PC-3 (cell line): Measurements from ENCODE around the gene CCDC69. TPM values are rescaled to one million over a fixed set of nuclear protein-coding genes. Genes with fewer than 3 reads are reported as not detected.

Source experiments
- ATAC-seq: fragments of 200-7000 bp; cut with Tn5 transposase; 2 replicates; pipeline ENCODE4 v1.9.1; 2020; ENCODE audit warnings: mild to moderate bottlenecking, moderate library complexity
- BruUV-seq: library from RNA; stranded (reverse); fragments of 400-500 nt; replicated peaks from 2 replicates; lab custom pipeline; 2021; lab: Mats Ljungman, UMichigan
- CTCF ChIA-PET: fragments of 300-600 bp; sonication (Branson Sonifier 250); formaldehyde crosslinking; loops from one replicate; lab custom pipeline; 2022; ENCODE audit warnings: antibody characterized with exemption; lab: Charles Lee
- POLR2A ChIA-PET: fragments of 300-600 bp; sonication (Branson Sonifier 250); formaldehyde crosslinking; loops from one replicate; lab custom pipeline; 2022; ENCODE audit warnings: antibody characterized with exemption; ENCODE audit not compliant: unreplicated experiment; lab: Charles Lee
- DNase-seq: peaks from one replicate; pipeline ENCODE4 v3.0.0-alpha.2; 2015
- H2AFZ ChIP-seq: fragments of 300-600 bp; sonication (generic); 2 replicates; pipeline ENCODE4 v1.6.0; 2016; ENCODE audit warnings: antibody characterized with exemption, low read length
- H3F3A ChIP-seq: fragments of 300-600 bp; sonication (generic); one replicate; pipeline ENCODE4 v1.6.0; 2017; ENCODE audit warnings: antibody characterized with exemption, low read length, control low read depth, mild to moderate bottlenecking; ENCODE audit not compliant: unreplicated experiment
- H3K27ac ChIP-seq: fragments of 300-600 bp; sonication (generic); 2 replicates; pipeline ENCODE4 v1.5.1; 2016; ENCODE audit warnings: mild to moderate bottlenecking, low read length
- H3K27me3 ChIP-seq: fragments of 300-600 bp; sonication (generic); 2 replicates; pipeline ENCODE4 v1.6.1; 2016; ENCODE audit warnings: low read length, mixed read lengths
- H3K36me3 ChIP-seq: fragments of 300-600 bp; sonication (generic); 2 replicates; pipeline ENCODE4 v1.6.1; 2016; ENCODE audit warnings: low read depth, mixed run types, low read length, mixed read lengths
- H3K4me1 ChIP-seq: fragments of 300-600 bp; sonication (generic); 2 replicates; pipeline ENCODE4 v1.5.1; 2016; ENCODE audit warnings: low read length; ENCODE audit not compliant: insufficient read depth
- H3K4me2 ChIP-seq: fragments of 300-600 bp; sonication (generic); 2 replicates; pipeline ENCODE4 v1.6.0; 2016; ENCODE audit warnings: low read length
- H3K4me3 ChIP-seq: fragments of 300-600 bp; sonication (generic); 2 replicates; pipeline ENCODE4 v1.5.1; 2016; ENCODE audit warnings: mild to moderate bottlenecking, low read length, mixed read lengths
- H3K79me2 ChIP-seq: fragments of 300-600 bp; sonication (generic); 2 replicates; pipeline ENCODE4 v1.6.1; 2017; ENCODE audit warnings: low read length, mixed read lengths
- H3K9ac ChIP-seq: fragments of 300-600 bp; sonication (generic); 2 replicates; pipeline ENCODE4 v1.6.0; 2016; ENCODE audit warnings: mild to moderate bottlenecking, low read length
- H3K9me2 ChIP-seq: fragments of 300-600 bp; sonication (generic); replicated peaks from 2 replicates; pipeline ENCODE4 v1.6.1; 2016; ENCODE audit warnings: mixed run types, low read length, mixed read lengths
- H3K9me3 ChIP-seq: fragments of 300-600 bp; sonication (generic); 2 replicates; pipeline ENCODE4 v1.6.1; 2016; ENCODE audit warnings: low read length, mixed read lengths
- H4K20me1 ChIP-seq: fragments of 300-600 bp; sonication (generic); 2 replicates; pipeline ENCODE4 v1.6.1; 2016; ENCODE audit warnings: low read length, mixed read lengths
- CTCF ChIP-seq: fragments of 300-600 bp; sonication (generic); conservative IDR thresholded peaks from 2 replicates; pipeline ENCODE4 v1.5.1; 2017; ENCODE audit warnings: antibody characterized with exemption, low read depth, mild to moderate bottlenecking, low read length
- EZH2 ChIP-seq: fragments of 300-600 bp; sonication (generic); IDR thresholded peaks from one replicate; pipeline ENCODE4 v1.6.1; 2017; ENCODE audit warnings: antibody characterized with exemption, mild to moderate bottlenecking, low read length; ENCODE audit not compliant: unreplicated experiment
- EZH2phosphoT487 ChIP-seq: fragments of 300-600 bp; sonication (generic); IDR thresholded peaks from 2 replicates; pipeline ENCODE4 v1.6.1; 2018; ENCODE audit warnings: mild to moderate bottlenecking, antibody characterized with exemption, low read length, borderline replicate concordance
- intact Hi-C: fragments of 100-400 bp; cut with micrococcal nuclease; formaldehyde crosslinking; loops from 2 replicates; pipeline ENCODE4 v1.9.0; 2023
- total RNA-seq: library from RNA; depleted of rRNA; stranded (reverse); fragments of >200 nt; gene quantifications from 2 replicates; pipeline ENCODE4 v1.2.3, GENCODE V29; 2014

Gene CCDC69
- total RNA-seq, 1 experiment from 2014 or later, result 26.4 TPM

- H3K9me2 ChIP-seq, result no peaks in the 10 kb centered on the region
- no peaks in the 10 kb centered on the region for H4K20me1 ChIP-seq
- ChIA-PET POLR2A (no interaction called here), CTCF (no interaction called here)
- ATAC-seq (no peak), DNase-seq (no peak)
- no peak overlapping the region for H2AFZ ChIP-seq
- H3K36me3 ChIP-seq, result no peaks in the 10 kb centered on the region
- no peak overlapping the region for H3K4me3 ChIP-seq
- H3K27ac ChIP-seq, result no peak overlapping the region
- H3K9me3 ChIP-seq, result no peaks in the 10 kb centered on the region
- no TSS peak for BruUV-seq
- H3F3A ChIP-seq, result no peaks in the 10 kb centered on the region
- intact Hi-C loops, result no loop called here
- no peaks in the 10 kb centered on the region for H3K27me3 ChIP-seq
- TF ChIP-seq CTCF, result no peak
- no peak for TF ChIP-seq EZH2
- TF ChIP-seq EZH2phosphoT487, result no peak
- no peaks in the 10 kb centered on the region for H3K79me2 ChIP-seq
- no peak overlapping the region for H3K4me2 ChIP-seq
- H3K4me1 ChIP-seq, result peaks cover 16% of the 10 kb centered on the region
- H3K9ac ChIP-seq, result no peak overlapping the region
Observed at GRCh38 chr5:151181818-151182523, 41.9 kb downstream of the CCDC69 start.

GRCh38 chr5:151180291-151180690 is 43.6 kb downstream of the CCDC69 start:
- TF ChIP-seq CTCF (no peak), EZH2 (no peak), EZH2phosphoT487 (no peak)
- Histone ChIP-seq H3K9me2 (no peaks in the 10 kb centered on the region), H3K9ac (no peak overlapping the region), H3K4me2 (no peak overlapping the region), H2AFZ (no peak overlapping the region), H3K4me3 (no peak overlapping the region), H3K9me3 (no peaks in the 10 kb centered on the region), H3K36me3 (no peaks in the 10 kb centered on the region), H3K27ac (no peak overlapping the region), H3K27me3 (no peaks in the 10 kb centered on the region), H3K4me1 (peaks cover 16% of the 10 kb centered on the region), H3F3A (no peaks in the 10 kb centered on the region), H3K79me2 (no peaks in the 10 kb centered on the region), H4K20me1 (no peaks in the 10 kb centered on the region)
- ChIA-PET CTCF (no interaction called here), POLR2A (no interaction called here)
- no TSS peak for BruUV-seq
- intact Hi-C loops, result no loop called here
- no peak for ATAC-seq
- no peak for DNase-seq

GRCh38 chr5:151179489-151179840 is 44.4 kb downstream of the CCDC69 start:
- CTCF ChIA-PET, result no interaction called here
- Histone ChIP-seq H3K9me2 (no peaks in the 10 kb centered on the region), H3K4me3 (no peak overlapping the region), H3K79me2 (no peaks in the 10 kb centered on the region), H3K36me3 (no peaks in the 10 kb centered on the region), H3K4me1 (peaks cover 13% of the 10 kb centered on the region), H3F3A (no peaks in the 10 kb centered on the region), H4K20me1 (no peaks in the 10 kb centered on the region), H3K4me2 (no peak overlapping the region), H3K27ac (no peak overlapping the region), H3K27me3 (no peaks in the 10 kb centered on the region), H3K9me3 (no peaks in the 10 kb centered on the region), H3K9ac (no peak overlapping the region), H2AFZ (no peak overlapping the region)
- ATAC-seq (no peak), DNase-seq (no peak)
- intact Hi-C loops, result no loop called here
- no TSS peak for BruUV-seq
- no peak for TF ChIP-seq EZH2phosphoT487
- no peak for TF ChIP-seq CTCF
- TF ChIP-seq EZH2, result no peak
- POLR2A ChIA-PET, result no interaction called here
